Measurements from ENCODE around the gene COBL. TPM values are rescaled to one million over a fixed set of nuclear protein-coding genes. Genes with fewer than 3 reads are reported as not detected.

Gene COBL
- total and polyA plus RNA-seq, 2 donors (not counting 3 experiments of a cell fraction or from before 2014, with no cell fraction given), result 0.11 TPM; not detected in 1

GRCh38 chr7:51014811-51015210 is 301.8 kb downstream of the COBL start:
- Histone ChIP-seq H2AFZ (ENCODE audit: low read depth, low read length) (no peak overlapping the region), H3K36me3 (ENCODE audit: control insufficient read depth in 2 of 2, extremely low read depth in 1 of 2, insufficient read depth in 2 of 2, low read length in 2 of 2) (no peaks in the 10 kb centered on the region), H3K27me3 (ENCODE audit: control insufficient read depth in 2 of 2, insufficient read depth in 2 of 2, low read length in 2 of 2) (no peaks in the 10 kb centered on the region), H3K9me1 (replicated peaks; ENCODE audit: control insufficient read depth, extremely low read depth, insufficient read depth, low read length) (no peaks in the 10 kb centered on the region), H3K4me2 (ENCODE audit: insufficient read depth, low read length) (no peak overlapping the region), H4K20me1 (replicated peaks; ENCODE audit: control insufficient read depth, extremely low read depth, insufficient read depth, low read length) (no peaks in the 10 kb centered on the region), H3K27ac (ENCODE audit: insufficient read depth, low read depth, low read length) (no peak overlapping the region), H3K4me3 (replicated peaks in 1 of 3; ENCODE audit: insufficient read depth in 1 of 3, low read depth in 1 of 3, low read length in 3 of 3) (no peak overlapping the region), H3K4me1 (ENCODE audit: control insufficient read depth, extremely low read depth, insufficient read depth, low read length) (no peaks in the 10 kb centered on the region), H3K79me2 (ENCODE audit: control insufficient read depth, insufficient read depth, low read length) (no peaks in the 10 kb centered on the region), H3K9ac (replicated peaks; ENCODE audit: extremely low read depth, insufficient read depth, low read length) (no peak overlapping the region), H3K9me3 (replicated peaks; ENCODE audit: control insufficient read depth, insufficient read depth, low read length) (no peaks in the 10 kb centered on the region)
- BruUV-seq (replicated peaks), result no TSS peak
- dilution Hi-C loops (cut with MboI; ENCODE audit: extremely low pct_ligation_motif_present, low sequenced_read_pairs) (no loop called here), intact Hi-C loops (cut with micrococcal nuclease) (no loop called here)
- no peak for FAIRE-seq
- ChIA-PET POLR2A (no interaction called here), CTCF (no interaction called here)
- TF ChIP-seq POLR2A (IDR thresholded peaks at IDR 0.05; ENCODE audit: low read depth, low read length) (no peak), POLR2AphosphoS5 (IDR thresholded peaks at IDR 0.05; ENCODE audit: insufficient read depth, low read depth, low read length) (no peak), MYC (IDR thresholded peaks at IDR 0.05; ENCODE audit: low read depth, low read length) (no peak), JUN (IDR thresholded peaks at IDR 0.05; ENCODE audit: borderline replicate concordance, insufficient read depth, insufficient read length, low read depth) (no peak), MAX (IDR thresholded peaks at IDR 0.05; ENCODE audit: insufficient read depth, insufficient read length) (no peak)
- no peak for DNase-seq (ENCODE audit: low read depth, low spot score)

GRCh38 chr7:51013861-51014511 is 302.6 kb downstream of the COBL start:
- dilution Hi-C loops (cut with MboI; ENCODE audit: extremely low pct_ligation_motif_present, low sequenced_read_pairs) (no loop called here), intact Hi-C loops (cut with micrococcal nuclease) (no loop called here)
- H2AFZ ChIP-seq (ENCODE audit: low read depth, low read length), result no peak overlapping the region
- no peaks in the 10 kb centered on the region for H3K79me2 ChIP-seq (ENCODE audit: control insufficient read depth, insufficient read depth, low read length)
- BruUV-seq (replicated peaks), result no TSS peak
- DNase-seq (ENCODE audit: low read depth, low spot score), result no peak
- H3K4me3 ChIP-seq (replicated peaks in 1 of 3; ENCODE audit: insufficient read depth in 1 of 3, low read depth in 1 of 3, low read length in 3 of 3), result no peak overlapping the region
- no peaks in the 10 kb centered on the region for H3K36me3 ChIP-seq (ENCODE audit: control insufficient read depth in 2 of 2, extremely low read depth in 1 of 2, insufficient read depth in 2 of 2, low read length in 2 of 2)
- no peak overlapping the region for H3K4me2 ChIP-seq (ENCODE audit: insufficient read depth, low read length)
- no peak overlapping the region for H3K9ac ChIP-seq (replicated peaks; ENCODE audit: extremely low read depth, insufficient read depth, low read length)
- no peaks in the 10 kb centered on the region for H3K9me3 ChIP-seq (replicated peaks; ENCODE audit: control insufficient read depth, insufficient read depth, low read length)
- no peaks in the 10 kb centered on the region for H3K4me1 ChIP-seq (ENCODE audit: control insufficient read depth, extremely low read depth, insufficient read depth, low read length)
- ChIA-PET POLR2A (no interaction called here), CTCF (interaction anchor here (1.3 kb wide), 1 partner anchor 13 kb away, joined by 3 read pairs; no protein-coding TSS in a partner anchor)
- TF ChIP-seq POLR2A (IDR thresholded peaks at IDR 0.05; ENCODE audit: low read depth, low read length), result no peak
- TF ChIP-seq MAX (IDR thresholded peaks at IDR 0.05; ENCODE audit: insufficient read depth, insufficient read length), result no peak
- no peak for TF ChIP-seq MYC (IDR thresholded peaks at IDR 0.05; ENCODE audit: low read depth, low read length)
- TF ChIP-seq POLR2AphosphoS5 (IDR thresholded peaks at IDR 0.05; ENCODE audit: insufficient read depth, low read depth, low read length), result no peak
- TF ChIP-seq FOS (IDR thresholded peaks at IDR 0.05; ENCODE audit: borderline replicate concordance, insufficient read depth, low read length), result no peak
- TF ChIP-seq JUN (IDR thresholded peaks at IDR 0.05; ENCODE audit: borderline replicate concordance, insufficient read depth, insufficient read length, low read depth), result no peak
- no peak for TF ChIP-seq GATA2 (IDR thresholded peaks at IDR 0.05; ENCODE audit: insufficient read depth, insufficient read length, low read depth, low read length)
- TF ChIP-seq CTCF (IDR thresholded peaks at IDR 0.05; ENCODE audit: extremely low read depth in 1 of 2, insufficient read depth in 1 of 2, low read depth in 1 of 2, low read length in 2 of 2), result no peak
- TF ChIP-seq EZH2 (IDR thresholded peaks at IDR 0.05; ENCODE audit: borderline replicate concordance, low read depth, low read length, severe bottlenecking), result no peak
- no peaks in the 10 kb centered on the region for H3K27me3 ChIP-seq (ENCODE audit: control insufficient read depth in 2 of 2, insufficient read depth in 2 of 2, low read length in 2 of 2)
- no peak for FAIRE-seq
- H3K27ac ChIP-seq (ENCODE audit: insufficient read depth, low read depth, low read length), result no peak overlapping the region
- H3K9me1 ChIP-seq (replicated peaks; ENCODE audit: control insufficient read depth, extremely low read depth, insufficient read depth, low read length), result no peaks in the 10 kb centered on the region
- H4K20me1 ChIP-seq (replicated peaks; ENCODE audit: control insufficient read depth, extremely low read depth, insufficient read depth, low read length), result no peaks in the 10 kb centered on the region
